Measurements from ENCODE around the gene C1orf122. TPM values are rescaled to one million over a fixed set of nuclear protein-coding genes. Genes with fewer than 3 reads are reported as not detected.

Gene C1orf122
- total and polyA plus RNA-seq, 2 of the 13 experiments (the other 11 are each of a cell fraction or from before 2014, with no cell fraction given): 18.7 to 40.6 TPM

DNA sequence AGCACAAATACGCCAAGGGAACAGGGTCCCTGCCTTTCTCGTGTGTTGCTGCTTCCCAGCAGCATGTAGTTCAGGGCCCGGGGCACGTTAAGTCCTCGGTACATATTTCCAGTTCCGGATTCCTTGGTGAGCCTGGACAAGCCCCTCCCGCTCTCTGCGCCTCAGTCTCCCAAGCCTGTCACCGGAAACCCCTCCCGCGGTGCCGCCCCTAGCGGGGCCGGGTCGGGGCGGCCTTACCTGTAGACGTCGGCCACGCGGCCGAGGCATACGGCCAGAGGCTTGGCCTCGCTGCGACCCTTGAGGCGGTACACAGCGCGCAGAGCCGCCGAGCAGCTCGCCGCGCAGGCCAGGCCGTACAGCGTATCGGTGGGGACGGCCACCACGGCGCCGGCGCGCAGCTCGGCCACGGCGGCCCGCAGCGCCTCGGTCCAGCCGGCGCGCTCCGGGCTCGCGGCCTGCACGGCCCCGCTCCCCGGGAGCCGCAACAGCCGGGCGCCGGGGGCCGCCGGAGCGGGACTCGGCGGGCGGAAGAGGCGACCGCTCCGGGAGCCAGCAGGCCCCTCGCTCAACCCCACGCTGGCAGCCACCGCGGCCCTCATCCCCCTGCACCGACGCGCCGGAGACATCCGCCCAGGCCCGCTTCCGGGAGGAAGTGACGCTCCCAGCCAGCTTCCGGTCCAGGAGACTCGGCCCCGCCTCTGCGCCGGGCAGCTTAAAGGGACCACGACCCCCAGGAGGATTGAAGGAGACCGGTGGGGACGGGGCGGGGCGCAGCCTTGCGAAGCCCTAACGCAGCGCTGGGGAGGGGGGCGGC lies at the start of gene C1orf122, which contains the start of gene YRDC (continued):
- TF ChIP-seq EP300 (IDR thresholded peaks at IDR 0.05; ENCODE audit: low read depth in 2 of 2, low read length in 2 of 2) (no peak), EP300 (CRISPR knock-in tag; IDR thresholded peaks at IDR 0.05; ENCODE audit: borderline replicate concordance) (no peak), GZF1 (CRISPR knock-in tag; IDR thresholded peaks at IDR 0.05) (no peak), ZNF841 (CRISPR knock-in tag; IDR thresholded peaks at IDR 0.05; ENCODE audit: borderline replicate concordance) (no peak), EED (CRISPR knock-in tag; IDR thresholded peaks at IDR 0.05) (no peak), SNAI1 (CRISPR knock-in tag; IDR thresholded peaks at IDR 0.05; ENCODE audit: borderline replicate concordance) (no peak), PHF21A (CRISPR knock-in tag; IDR thresholded peaks at IDR 0.05) (peak; percentile 64; the same call in 1 of the 2 replicates), GTF3A (CRISPR knock-in tag; conservative IDR thresholded peaks at IDR 0.05) (no peak), KDM1A (CRISPR knock-in tag; IDR thresholded peaks at IDR 0.05) (no peak), FIP1L1 (IDR thresholded peaks at IDR 0.05; ENCODE audit: borderline replicate concordance, insufficient read depth, low read depth, low read length) (no peak), FOXA3 (CRISPR knock-in tag; IDR thresholded peaks at IDR 0.05) (no peak), KLF16 (CRISPR knock-in tag; IDR thresholded peaks at IDR 0.05) (no peak), KAT7 (CRISPR knock-in tag; IDR thresholded peaks at IDR 0.05; ENCODE audit: borderline replicate concordance) (no peak; the same call in 1 of the 2 replicates), ZNF333 (CRISPR knock-in tag; IDR thresholded peaks at IDR 0.05; ENCODE audit: borderline replicate concordance) (no peak), DMAP1 (CRISPR knock-in tag; IDR thresholded peaks at IDR 0.05) (peak; percentile 75; the same call in 1 of the 2 replicates), HOXD1 (CRISPR knock-in tag; IDR thresholded peaks at IDR 0.05) (no peak), NCOR1 (IDR thresholded peaks at IDR 0.05; ENCODE audit: borderline replicate concordance, low read length) (no peak), AGO2 (optimal IDR thresholded peaks at IDR 0.05; ENCODE audit: low read depth, low read length) (peak; percentile 89)
- TF ChIP-seq, protein P1, sequence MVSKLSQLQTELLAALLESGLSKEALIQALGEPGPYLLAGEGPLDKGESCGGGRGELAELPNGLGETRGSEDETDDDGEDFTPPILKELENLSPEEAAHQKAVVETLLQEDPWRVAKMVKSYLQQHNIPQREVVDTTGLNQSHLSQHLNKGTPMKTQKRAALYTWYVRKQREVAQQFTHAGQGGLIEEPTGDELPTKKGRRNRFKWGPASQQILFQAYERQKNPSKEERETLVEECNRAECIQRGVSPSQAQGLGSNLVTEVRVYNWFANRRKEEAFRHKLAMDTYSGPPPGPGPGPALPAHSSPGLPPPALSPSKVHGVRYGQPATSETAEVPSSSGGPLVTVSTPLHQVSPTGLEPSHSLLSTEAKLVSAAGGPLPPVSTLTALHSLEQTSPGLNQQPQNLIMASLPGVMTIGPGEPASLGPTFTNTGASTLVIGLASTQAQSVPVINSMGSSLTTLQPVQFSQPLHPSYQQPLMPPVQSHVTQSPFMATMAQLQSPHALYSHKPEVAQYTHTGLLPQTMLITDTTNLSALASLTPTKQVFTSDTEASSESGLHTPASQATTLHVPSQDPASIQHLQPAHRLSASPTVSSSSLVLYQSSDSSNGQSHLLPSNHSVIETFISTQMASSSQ (IDR thresholded peaks at IDR 0.05; ENCODE audit: low read depth): no peak
- TF ChIP-seq, protein P1 (CRISPR knock-in tag; IDR thresholded peaks at IDR 0.05; ENCODE audit: borderline replicate concordance): no peak
- TF ChIP-seq, protein P2, sequence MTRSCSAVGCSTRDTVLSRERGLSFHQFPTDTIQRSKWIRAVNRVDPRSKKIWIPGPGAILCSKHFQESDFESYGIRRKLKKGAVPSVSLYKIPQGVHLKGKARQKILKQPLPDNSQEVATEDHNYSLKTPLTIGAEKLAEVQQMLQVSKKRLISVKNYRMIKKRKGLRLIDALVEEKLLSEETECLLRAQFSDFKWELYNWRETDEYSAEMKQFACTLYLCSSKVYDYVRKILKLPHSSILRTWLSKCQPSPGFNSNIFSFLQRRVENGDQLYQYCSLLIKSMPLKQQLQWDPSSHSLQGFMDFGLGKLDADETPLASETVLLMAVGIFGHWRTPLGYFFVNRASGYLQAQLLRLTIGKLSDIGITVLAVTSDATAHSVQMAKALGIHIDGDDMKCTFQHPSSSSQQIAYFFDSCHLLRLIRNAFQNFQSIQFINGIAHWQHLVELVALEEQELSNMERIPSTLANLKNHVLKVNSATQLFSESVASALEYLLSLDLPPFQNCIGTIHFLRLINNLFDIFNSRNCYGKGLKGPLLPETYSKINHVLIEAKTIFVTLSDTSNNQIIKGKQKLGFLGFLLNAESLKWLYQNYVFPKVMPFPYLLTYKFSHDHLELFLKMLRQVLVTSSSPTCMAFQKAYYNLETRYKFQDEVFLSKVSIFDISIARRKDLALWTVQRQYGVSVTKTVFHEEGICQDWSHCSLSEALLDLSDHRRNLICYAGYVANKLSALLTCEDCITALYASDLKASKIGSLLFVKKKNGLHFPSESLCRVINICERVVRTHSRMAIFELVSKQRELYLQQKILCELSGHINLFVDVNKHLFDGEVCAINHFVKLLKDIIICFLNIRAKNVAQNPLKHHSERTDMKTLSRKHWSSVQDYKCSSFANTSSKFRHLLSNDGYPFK (CRISPR knock-in tag; IDR thresholded peaks at IDR 0.05; ENCODE audit: borderline replicate concordance): peak; percentile 33; the same call in 1 of the 2 replicates
- TF ChIP-seq, protein P3, sequence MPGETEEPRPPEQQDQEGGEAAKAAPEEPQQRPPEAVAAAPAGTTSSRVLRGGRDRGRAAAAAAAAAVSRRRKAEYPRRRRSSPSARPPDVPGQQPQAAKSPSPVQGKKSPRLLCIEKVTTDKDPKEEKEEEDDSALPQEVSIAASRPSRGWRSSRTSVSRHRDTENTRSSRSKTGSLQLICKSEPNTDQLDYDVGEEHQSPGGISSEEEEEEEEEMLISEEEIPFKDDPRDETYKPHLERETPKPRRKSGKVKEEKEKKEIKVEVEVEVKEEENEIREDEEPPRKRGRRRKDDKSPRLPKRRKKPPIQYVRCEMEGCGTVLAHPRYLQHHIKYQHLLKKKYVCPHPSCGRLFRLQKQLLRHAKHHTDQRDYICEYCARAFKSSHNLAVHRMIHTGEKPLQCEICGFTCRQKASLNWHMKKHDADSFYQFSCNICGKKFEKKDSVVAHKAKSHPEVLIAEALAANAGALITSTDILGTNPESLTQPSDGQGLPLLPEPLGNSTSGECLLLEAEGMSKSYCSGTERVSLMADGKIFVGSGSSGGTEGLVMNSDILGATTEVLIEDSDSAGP (CRISPR knock-in tag; IDR thresholded peaks at IDR 0.05; ENCODE audit: borderline replicate concordance): peak; percentile 100
